Tibial artery (tissue), 4 donors: ENCODE data around the gene RAB31.

Experiments used
- DNase-seq, 2 donors: peaks; one replicate each; pipeline ENCODE4 v3.0.0-alpha.2; 2019
- H3K27ac ChIP-seq, 2 donors: fragments of 200-600 bp; sonication (generic) in 1 of 2; 1 replicate in 1 of 2; 2 replicates in 1 of 2; pipeline ENCODE4 v1.5.1; 2018 to 2019; ENCODE audit warnings: mild to moderate bottlenecking in 1 of 2
- H3K27me3 ChIP-seq, 2 donors: fragments of 200-600 bp; sonication (generic) in 1 of 2; one replicate each; pipeline versions ENCODE4 v1.5.1 to v1.6.0; 2016 to 2019
- H3K36me3 ChIP-seq, 3 donors: fragments of 200-600 bp; sonication (generic) in 2 of 3; one replicate each; pipeline ENCODE4 v1.5.1; 2016 to 2019; ENCODE audit warnings: mild to moderate bottlenecking in 2 of 3
- H3K4me1 ChIP-seq, 4 donors: fragments of 200-600 bp; sonication (generic) in 2 of 4; 1 replicate in 3 of 4; 2 replicates in 1 of 4; pipeline ENCODE4 v1.5.1; 2016 to 2019
- H3K4me3 ChIP-seq, 2 donors: fragments of 200-600 bp; sonication (generic) in 1 of 2; 1 replicate in 1 of 2; 2 replicates in 1 of 2; pipeline ENCODE4 v1.5.1; 2018 to 2019; ENCODE audit warnings: mild to moderate bottlenecking in 2 of 2
- H3K9me3 ChIP-seq, 3 donors: fragments of 200-600 bp; sonication (generic) in 1 of 3; one replicate each; pipeline ENCODE4 v1.5.1; 2016 to 2019
- CTCF ChIP-seq, 2 experiments: fragments of 200-600 bp in 1 of 2; fragments of 450-650 bp in 1 of 2; IDR thresholded peaks; one replicate each; pipeline ENCODE4 v1.5.1; 2017 to 2019; ENCODE audit warnings: antibody characterized with exemption in 2 of 2, mild to moderate bottlenecking in 1 of 2, moderate library complexity in 1 of 2
- intact Hi-C: fragments of 100-400 bp; cut with DNase I; formaldehyde crosslinking; loops from one replicate; pipeline ENCODE4 v1.15.0; 2023; ENCODE audit warnings: low total_unique reads

Gene RAB31

GRCh38 chr18:9753846-9754245 lies 45.7 kb downstream of the RAB31 start:
- Histone ChIP-seq H3K4me1 (peaks cover 0 to 5% (median 0%) of the 10 kb centered on the region in 4 donors), H3K27ac (no peak overlapping the region), H3K36me3 (no peaks in the 10 kb centered on the region), H3K27me3 (no peaks in the 10 kb centered on the region), H3K9me3 (no peaks in the 10 kb centered on the region), H3K4me3 (no peak overlapping the region)
- intact Hi-C loops, result no loop called here
- TF ChIP-seq CTCF (IDR thresholded peaks at IDR 0.05), result no peak
- DNase-seq, result no peak

- Histone ChIP-seq H3K9me3 (no peaks in the 10 kb centered on the region), H3K4me3 (no peak overlapping the region), H3K27me3 (no peaks in the 10 kb centered on the region), H3K27ac (no peak overlapping the region), H3K36me3 (no peaks in the 10 kb centered on the region), H3K4me1 (peaks cover 0 to 5% (median 0%) of the 10 kb centered on the region in 4 donors)
- TF ChIP-seq CTCF (IDR thresholded peaks at IDR 0.05), result no peak
- DNase-seq, result no peak
- intact Hi-C loops, result no loop called here
These were observed 47.0 kb downstream of the RAB31 start for GRCh38 chr18:9755110-9755509.

GRCh38 chr18:9755615-9756014 lies 47.5 kb downstream of the RAB31 start:
- Histone ChIP-seq H3K36me3 (no peaks in the 10 kb centered on the region), H3K4me3 (no peak overlapping the region), H3K9me3 (no peaks in the 10 kb centered on the region), H3K27me3 (no peaks in the 10 kb centered on the region), H3K27ac (no peak overlapping the region), H3K4me1 (peaks cover 0 to 5% (median 0%) of the 10 kb centered on the region in 4 donors)
- peak in 1 of 2 donors; percentile 38 for DNase-seq
- intact Hi-C loops, result no loop called here
- no peak for TF ChIP-seq CTCF (IDR thresholded peaks at IDR 0.05)

- DNase-seq, result no peak
- H3K36me3 ChIP-seq, result no peaks in the 10 kb centered on the region
- TF ChIP-seq CTCF (IDR thresholded peaks at IDR 0.05), result no peak
- no peaks in the 10 kb centered on the region for H3K9me3 ChIP-seq
- peaks cover 0 to 5% (median 0%) of the 10 kb centered on the region in 4 donors for H3K4me1 ChIP-seq
- H3K4me3 ChIP-seq, result no peak overlapping the region
- no peak overlapping the region for H3K27ac ChIP-seq
- intact Hi-C loops, result no loop called here
- no peaks in the 10 kb centered on the region for H3K27me3 ChIP-seq
These were observed 48.3 kb downstream of the RAB31 start for GRCh38 chr18:9756271-9756932.

- intact Hi-C loops, result no loop called here
- DNase-seq, result no peak
- H3K27me3 ChIP-seq, result no peaks in the 10 kb centered on the region
- no peak overlapping the region for H3K4me3 ChIP-seq
- H3K4me1 ChIP-seq, result peaks cover 0 to 5% (median 0%) of the 10 kb centered on the region in 4 donors
- no peak overlapping the region for H3K27ac ChIP-seq
- no peak for TF ChIP-seq CTCF (IDR thresholded peaks at IDR 0.05)
- H3K36me3 ChIP-seq, result no peaks in the 10 kb centered on the region
- no peaks in the 10 kb centered on the region for H3K9me3 ChIP-seq
These were observed 48.9 kb downstream of the RAB31 start for GRCh38 chr18:9756933-9757470.
